Retinal pigment epithelial cell (primary cell): ENCODE data around the gene DLG1.

ENCODE experiments used
- DNase-seq: peaks from one replicate; pipeline ENCODE4 v3.0.0-alpha.2; 2010; ENCODE audit warnings: low read depth
- H3K4me3 ChIP-seq: 2 replicates; pipeline ENCODE4 v1.5.1; 2011; ENCODE audit warnings: mild to moderate bottlenecking, low read length, control low read depth, moderate library complexity
- CTCF ChIP-seq: conservative IDR thresholded peaks from 2 replicates; pipeline ENCODE4 v1.5.1; 2011; ENCODE audit warnings: low read depth, low read length, control low read depth, inconsistent platforms

DLG1 gene

GRCh38 chr3:196996454-196997265 lies 301.8 kb downstream of the DLG1 start:
- DNase-seq, result no peak
- TF ChIP-seq CTCF, result no peak
- H3K4me3 ChIP-seq, result no peak overlapping the region

- no peak overlapping the region for H3K4me3 ChIP-seq
- no peak for TF ChIP-seq CTCF
- no peak for DNase-seq
These were observed 302.6 kb downstream of the DLG1 start for GRCh38 chr3:196995646-196996355.

GRCh38 chr3:196995027-196995426 lies 303.4 kb downstream of the DLG1 start:
- no peak for DNase-seq
- no peak overlapping the region for H3K4me3 ChIP-seq
- no peak for TF ChIP-seq CTCF

- H3K4me3 ChIP-seq, result no peak overlapping the region
- no peak for DNase-seq
- no peak for TF ChIP-seq CTCF
These were observed 304.4 kb downstream of the DLG1 start for GRCh38 chr3:196994056-196994455.
